ENCODE data around the gene SEMA4D.

SEMA4D gene

DNA sequence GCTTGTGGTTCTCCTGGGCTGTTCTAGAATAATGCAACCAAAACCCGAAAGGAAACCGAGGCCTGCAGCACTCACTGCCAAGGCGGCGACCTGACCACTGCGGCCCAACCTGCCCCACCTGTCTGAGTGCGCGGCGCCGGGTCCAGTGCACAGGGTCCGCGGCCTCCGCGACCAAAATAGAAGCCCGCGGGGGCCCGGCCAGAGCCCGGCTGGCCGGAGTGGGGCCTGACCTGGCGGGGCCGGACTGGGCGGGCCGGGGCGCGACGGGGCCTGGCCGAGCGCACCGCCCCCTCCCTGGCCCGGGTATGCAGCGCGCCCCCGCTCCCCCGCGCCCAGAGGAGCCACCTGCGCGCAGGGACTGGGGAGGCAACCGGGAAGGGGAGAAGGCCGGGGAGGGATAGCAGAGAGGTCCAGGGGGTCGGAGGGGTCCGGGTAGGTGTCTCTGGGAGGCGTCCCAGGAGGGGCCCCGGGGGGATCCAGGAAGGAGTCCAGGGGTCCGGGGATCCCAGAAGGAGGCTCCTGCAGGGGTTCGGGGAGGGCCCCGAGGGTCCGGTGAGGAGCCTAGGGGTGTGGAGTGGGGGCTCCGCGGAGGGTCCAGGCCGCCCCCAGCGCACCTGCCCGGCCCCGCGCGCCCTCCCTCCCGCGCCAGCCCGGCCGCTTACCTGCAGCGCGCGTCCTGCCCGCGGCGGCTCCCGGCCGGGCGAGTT, 503 bp downstream of the SEMA4D start:
- H3K27me3 ChIP-seq (ENCODE audit: insufficient read depth, poor library complexity, severe bottlenecking): no peaks in the 10 kb centered on the region
- H3K27ac ChIP-seq (replicated peaks): peak overlapping the region; percentile 72
- no peak for TF ChIP-seq GABPA (IDR thresholded peaks at IDR 0.05; ENCODE audit: low read depth)
- no peak for TF ChIP-seq POLR2AphosphoS5 (IDR thresholded peaks at IDR 0.05; ENCODE audit: low read depth)
- TF ChIP-seq SPI1 (IDR thresholded peaks at IDR 0.05; ENCODE audit: borderline replicate concordance, low read depth): no peak
- no peak for TF ChIP-seq CTCF (IDR thresholded peaks at IDR 0.05; ENCODE audit: insufficient read depth, low read length)
- no peak for TF ChIP-seq REST (IDR thresholded peaks at IDR 0.05; ENCODE audit: insufficient replicate concordance, low read depth)
- DNase-seq (ENCODE audit: low read depth in 1 of 2, low spot score in 1 of 2): no peak
- peak overlapping the region; percentile 83 for H3K4me3 ChIP-seq (replicated peaks; ENCODE audit: insufficient read depth, low read length)

DNA sequence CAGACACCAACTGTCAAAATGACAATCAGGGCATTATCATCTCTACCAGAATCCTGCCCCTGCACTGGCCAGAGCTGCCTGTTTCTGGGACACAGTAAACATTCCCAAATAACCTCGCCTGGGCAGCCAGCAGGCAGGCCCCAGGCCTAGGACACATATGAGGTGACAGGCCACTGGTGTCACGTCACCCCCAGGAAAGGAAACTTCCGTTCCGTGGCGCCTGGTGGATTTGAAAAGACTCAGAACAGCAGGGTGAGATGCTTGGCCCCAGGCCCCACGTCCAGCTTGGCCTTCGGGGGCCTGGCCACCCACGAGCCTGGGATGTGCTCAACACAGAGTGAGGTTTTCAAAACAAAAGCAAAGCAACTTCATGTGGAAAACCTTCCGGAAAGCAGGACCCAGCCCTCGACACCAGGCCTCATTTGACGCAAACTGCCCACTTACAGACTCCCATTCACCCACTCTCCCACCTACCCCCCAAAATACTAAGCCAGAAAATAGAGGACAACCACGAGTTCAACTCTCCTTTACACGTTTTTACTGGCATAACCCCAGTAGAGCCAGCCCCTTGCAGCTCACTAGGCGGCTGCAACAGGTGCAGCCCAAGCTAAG, 1.2 kb downstream of the SEMA4D start:
- TF ChIP-seq CTCF (IDR thresholded peaks at IDR 0.05; ENCODE audit: insufficient read depth, low read length): no peak
- TF ChIP-seq REST (IDR thresholded peaks at IDR 0.05; ENCODE audit: insufficient replicate concordance, low read depth): no peak
- no peak for TF ChIP-seq GABPA (IDR thresholded peaks at IDR 0.05; ENCODE audit: low read depth)
- TF ChIP-seq SPI1 (IDR thresholded peaks at IDR 0.05; ENCODE audit: borderline replicate concordance, low read depth): no peak
- no peak for TF ChIP-seq POLR2AphosphoS5 (IDR thresholded peaks at IDR 0.05; ENCODE audit: low read depth)
- DNase-seq (ENCODE audit: low read depth in 1 of 2, low spot score in 1 of 2): peak in 1 of 2 experiments; percentile 30
- peak overlapping the region; percentile 83 for H3K4me3 ChIP-seq (replicated peaks; ENCODE audit: insufficient read depth, low read length)
- H3K27ac ChIP-seq (replicated peaks): peak overlapping the region; percentile 72
- no peaks in the 10 kb centered on the region for H3K27me3 ChIP-seq (ENCODE audit: insufficient read depth, poor library complexity, severe bottlenecking)

DNA sequence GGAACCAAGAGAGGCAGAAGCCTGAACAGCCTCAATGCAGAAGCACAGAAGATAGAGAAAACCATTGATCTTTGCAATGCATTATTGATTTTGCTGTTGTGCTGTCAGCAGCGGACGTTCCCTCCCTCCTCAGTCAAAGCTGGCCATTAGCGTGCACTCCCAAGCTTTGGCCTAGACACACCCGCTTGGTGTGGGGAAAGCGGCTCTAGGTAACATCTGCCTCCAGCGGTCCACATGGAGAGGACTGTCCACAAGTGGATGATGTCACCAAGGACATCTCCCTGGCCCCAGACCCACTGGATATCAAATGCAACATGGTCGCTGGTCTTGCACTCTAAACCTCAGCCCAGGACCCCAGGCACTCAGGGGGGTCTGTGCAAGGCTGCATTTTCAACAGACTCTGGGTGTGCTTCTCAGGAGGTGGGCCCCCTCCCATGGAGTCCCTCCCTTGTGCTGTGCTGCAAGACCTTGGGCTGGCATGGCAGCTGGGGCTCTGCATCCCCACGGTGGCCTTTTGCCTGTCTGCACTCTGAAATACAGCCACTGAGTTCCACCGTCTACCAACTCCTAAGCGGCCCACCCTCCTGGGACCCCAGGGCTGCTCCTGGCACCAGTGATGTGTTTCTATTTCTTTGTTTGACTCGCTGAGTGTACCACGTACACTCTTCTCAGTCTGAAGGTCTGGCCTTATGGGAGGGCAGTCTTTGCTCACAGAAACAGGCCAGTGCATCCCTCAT, 1.9 kb downstream of the SEMA4D start:
- TF ChIP-seq CTCF (IDR thresholded peaks at IDR 0.05; ENCODE audit: insufficient read depth, low read length): no peak
- no peak for TF ChIP-seq POLR2AphosphoS5 (IDR thresholded peaks at IDR 0.05; ENCODE audit: low read depth)
- no peak for TF ChIP-seq GABPA (IDR thresholded peaks at IDR 0.05; ENCODE audit: low read depth)
- no peak for TF ChIP-seq SPI1 (IDR thresholded peaks at IDR 0.05; ENCODE audit: borderline replicate concordance, low read depth)
- no peak for TF ChIP-seq REST (IDR thresholded peaks at IDR 0.05; ENCODE audit: insufficient replicate concordance, low read depth)
- H3K4me3 ChIP-seq (replicated peaks; ENCODE audit: insufficient read depth, low read length): peak overlapping the region; percentile 83

More for the DNA sequence above, 1.9 kb downstream of the SEMA4D start:
- Histone ChIP-seq H3K27me3 (ENCODE audit: insufficient read depth, poor library complexity, severe bottlenecking) (no peaks in the 10 kb centered on the region), H3K27ac (replicated peaks) (no peak overlapping the region)
- DNase-seq (ENCODE audit: low read depth in 1 of 2, low spot score in 1 of 2): no peak

All from HL-60 (cell line).